ENCODE results near the gene RAB5B.

RAB5B gene

GRCh38 chr12:55996201-55996714 is 22.4 kb downstream of the RAB5B start (continued):
- TF ChIP-seq, protein P1, sequence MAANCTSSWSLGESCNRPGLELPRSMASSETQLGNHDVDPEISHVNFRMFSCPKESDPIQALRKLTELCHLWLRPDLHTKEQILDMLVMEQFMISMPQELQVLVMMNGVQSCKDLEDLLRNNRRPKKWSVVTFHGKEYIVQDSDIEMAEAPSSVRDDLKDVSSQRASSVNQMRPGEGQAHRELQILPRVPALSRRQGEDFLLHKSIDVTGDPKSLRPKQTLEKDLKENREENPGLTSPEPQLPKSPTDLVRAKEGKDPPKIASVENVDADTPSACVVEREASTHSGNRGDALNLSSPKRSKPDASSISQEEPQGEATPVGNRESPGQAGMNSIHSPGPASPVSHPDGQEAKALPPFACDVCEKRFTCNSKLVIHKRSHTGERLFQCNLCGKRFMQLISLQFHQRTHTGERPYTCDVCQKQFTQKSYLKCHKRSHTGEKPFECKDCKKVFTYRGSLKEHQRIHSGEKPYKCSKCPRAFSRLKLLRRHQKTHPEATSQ (tag by site-specific recombination; IDR thresholded peaks at IDR 0.05) = no peak
- no peak for TF ChIP-seq ZNF701 (tag by site-specific recombination; IDR thresholded peaks at IDR 0.05)
- TF ChIP-seq ZNF302 (tag by site-specific recombination; IDR thresholded peaks at IDR 0.05; ENCODE audit: low read depth) = no peak
- TF ChIP-seq ZNF2 (tag by site-specific recombination; IDR thresholded peaks at IDR 0.05) = peak; percentile 52; the same call in 1 of the 2 replicates
- no peak for TF ChIP-seq ZNF777 (tag by site-specific recombination; IDR thresholded peaks at IDR 0.05; ENCODE audit: borderline replicate concordance)
- no peak for TF ChIP-seq GLIS1 (tag by site-specific recombination; IDR thresholded peaks at IDR 0.05)
- TF ChIP-seq, protein P2, sequence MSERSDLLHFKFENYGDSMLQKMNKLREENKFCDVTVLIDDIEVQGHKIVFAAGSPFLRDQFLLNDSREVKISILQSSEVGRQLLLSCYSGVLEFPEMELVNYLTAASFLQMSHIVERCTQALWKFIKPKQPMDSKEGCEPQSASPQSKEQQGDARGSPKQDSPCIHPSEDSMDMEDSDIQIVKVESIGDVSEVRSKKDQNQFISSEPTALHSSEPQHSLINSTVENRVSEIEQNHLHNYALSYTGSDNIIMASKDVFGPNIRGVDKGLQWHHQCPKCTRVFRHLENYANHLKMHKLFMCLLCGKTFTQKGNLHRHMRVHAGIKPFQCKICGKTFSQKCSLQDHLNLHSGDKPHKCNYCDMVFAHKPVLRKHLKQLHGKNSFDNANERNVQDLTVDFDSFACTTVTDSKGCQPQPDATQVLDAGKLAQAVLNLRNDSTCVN (tag by site-specific recombination; optimal IDR thresholded peaks at IDR 0.05) = no peak
- TF ChIP-seq, protein P3, sequence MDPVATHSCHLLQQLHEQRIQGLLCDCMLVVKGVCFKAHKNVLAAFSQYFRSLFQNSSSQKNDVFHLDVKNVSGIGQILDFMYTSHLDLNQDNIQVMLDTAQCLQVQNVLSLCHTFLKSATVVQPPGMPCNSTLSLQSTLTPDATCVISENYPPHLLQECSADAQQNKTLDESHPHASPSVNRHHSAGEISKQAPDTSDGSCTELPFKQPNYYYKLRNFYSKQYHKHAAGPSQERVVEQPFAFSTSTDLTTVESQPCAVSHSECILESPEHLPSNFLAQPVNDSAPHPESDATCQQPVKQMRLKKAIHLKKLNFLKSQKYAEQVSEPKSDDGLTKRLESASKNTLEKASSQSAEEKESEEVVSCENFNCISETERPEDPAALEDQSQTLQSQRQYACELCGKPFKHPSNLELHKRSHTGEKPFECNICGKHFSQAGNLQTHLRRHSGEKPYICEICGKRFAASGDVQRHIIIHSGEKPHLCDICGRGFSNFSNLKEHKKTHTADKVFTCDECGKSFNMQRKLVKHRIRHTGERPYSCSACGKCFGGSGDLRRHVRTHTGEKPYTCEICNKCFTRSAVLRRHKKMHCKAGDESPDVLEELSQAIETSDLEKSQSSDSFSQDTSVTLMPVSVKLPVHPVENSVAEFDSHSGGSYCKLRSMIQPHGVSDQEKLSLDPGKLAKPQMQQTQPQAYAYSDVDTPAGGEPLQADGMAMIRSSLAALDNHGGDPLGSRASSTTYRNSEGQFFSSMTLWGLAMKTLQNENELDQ (tag by site-specific recombination; IDR thresholded peaks at IDR 0.05; ENCODE audit: low read depth) = no peak
- TF ChIP-seq ZNF621 (tag by site-specific recombination; IDR thresholded peaks at IDR 0.05) = no peak
- TF ChIP-seq ZNF341 (tag by site-specific recombination; IDR thresholded peaks at IDR 0.05; ENCODE audit: low read depth) = no peak
- no peak for TF ChIP-seq ZNF398 (tag by site-specific recombination; IDR thresholded peaks at IDR 0.05)
- TF ChIP-seq, protein P4, sequence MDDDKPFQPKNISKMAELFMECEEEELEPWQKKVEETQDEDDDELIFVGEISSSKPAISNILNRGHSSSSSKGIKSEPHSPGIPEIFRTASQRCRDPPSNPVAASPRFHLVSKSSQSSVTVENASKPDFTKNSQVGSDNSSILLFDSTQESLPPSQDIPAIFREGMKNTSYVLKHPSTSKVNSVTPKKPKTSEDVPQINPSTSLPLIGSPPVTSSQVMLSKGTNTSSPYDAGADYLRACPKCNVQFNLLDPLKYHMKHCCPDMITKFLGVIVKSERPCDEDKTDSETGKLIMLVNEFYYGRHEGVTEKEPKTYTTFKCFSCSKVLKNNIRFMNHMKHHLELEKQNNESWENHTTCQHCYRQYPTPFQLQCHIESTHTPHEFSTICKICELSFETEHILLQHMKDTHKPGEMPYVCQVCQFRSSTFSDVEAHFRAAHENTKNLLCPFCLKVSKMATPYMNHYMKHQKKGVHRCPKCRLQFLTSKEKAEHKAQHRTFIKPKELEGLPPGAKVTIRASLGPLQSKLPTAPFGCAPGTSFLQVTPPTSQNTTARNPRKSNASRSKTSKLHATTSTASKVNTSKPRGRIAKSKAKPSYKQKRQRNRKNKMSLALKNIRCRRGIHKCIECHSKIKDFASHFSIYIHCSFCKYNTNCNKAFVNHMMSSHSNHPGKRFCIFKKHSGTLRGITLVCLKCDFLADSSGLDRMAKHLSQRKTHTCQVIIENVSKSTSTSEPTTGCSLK (tag by site-specific recombination; IDR thresholded peaks at IDR 0.05) = no peak
- no peak for TF ChIP-seq ZNF404 (tag by site-specific recombination; IDR thresholded peaks at IDR 0.05)
- TF ChIP-seq MEIS1 (CRISPR knock-in tag; IDR thresholded peaks at IDR 0.05; ENCODE audit: borderline replicate concordance) = no peak
- TF ChIP-seq ZNF426 (tag by site-specific recombination; IDR thresholded peaks at IDR 0.05) = no peak
- TF ChIP-seq ZNF560 (tag by site-specific recombination; IDR thresholded peaks at IDR 0.05; ENCODE audit: borderline replicate concordance) = no peak
- no peak for TF ChIP-seq ZSCAN23 (tag by site-specific recombination; IDR thresholded peaks at IDR 0.05)
- no peak for TF ChIP-seq PBX3 (CRISPR knock-in tag; IDR thresholded peaks at IDR 0.05)
- no peak for TF ChIP-seq ZNF266 (tag by site-specific recombination; IDR thresholded peaks at IDR 0.05; ENCODE audit: low read depth)
- TF ChIP-seq ZBTB11 (tag by site-specific recombination; conservative IDR thresholded peaks at IDR 0.05; ENCODE audit: low read depth) = no peak
- TF ChIP-seq ZBTB7A (tag by site-specific recombination; IDR thresholded peaks at IDR 0.05; ENCODE audit: low read depth) = no peak
- no peak for TF ChIP-seq ZNF274 (IDR thresholded peaks at IDR 0.05; ENCODE audit: low read length)
- no peak for TF ChIP-seq ZNF274 (tag by site-specific recombination; IDR thresholded peaks at IDR 0.05; ENCODE audit: borderline replicate concordance)
- no peak for TF ChIP-seq KLF16 (tag by site-specific recombination; IDR thresholded peaks at IDR 0.05)
- TF ChIP-seq ZSCAN18 (tag by site-specific recombination; IDR thresholded peaks at IDR 0.05) = no peak
